Measurements from ENCODE around the gene ZNF865. TPM values are rescaled to one million over a fixed set of nuclear protein-coding genes. Genes with fewer than 3 reads are reported as not detected.

Gene ZNF865
- total and polyA plus RNA-seq, 2 of the 8 experiments (the other 6 are each of a cell fraction or from before 2014, with no cell fraction given), result 3.5 to 13.6 TPM

GRCh38 chr19:55588738-55589137, 16.7 kb upstream of the ZNF865 start (continued):
- TF ChIP-seq CHD7 (IDR thresholded peaks at IDR 0.05; ENCODE audit: insufficient replicate concordance, low read length) (no peak), SP2 (IDR thresholded peaks at IDR 0.05; ENCODE audit: low read length) (no peak), EP300 (IDR thresholded peaks at IDR 0.05; ENCODE audit: borderline replicate concordance in 1 of 2, low read depth in 2 of 2, low read length in 2 of 2) (no peak), ZNF274 (IDR thresholded peaks at IDR 0.05; ENCODE audit: borderline replicate concordance, extremely low read depth, low read length) (no peak), TBP (IDR thresholded peaks at IDR 0.05; ENCODE audit: low read depth, low read length) (no peak), EGR1 (IDR thresholded peaks at IDR 0.05; ENCODE audit: borderline replicate concordance, low read depth, low read length) (no peak), BRCA1 (IDR thresholded peaks at IDR 0.05; ENCODE audit: low read depth, low read length) (no peak), TAF1 (IDR thresholded peaks at IDR 0.05; ENCODE audit: low read depth, low read length) (no peak), CHD2 (IDR thresholded peaks at IDR 0.05; ENCODE audit: low read length) (no peak), BACH1 (IDR thresholded peaks at IDR 0.05; ENCODE audit: low read length) (no peak), RNF2 (IDR thresholded peaks at IDR 0.05; ENCODE audit: borderline replicate concordance, low read depth, low read length, missing control alignments, poor library complexity, severe bottlenecking) (no peak), CHD1 (IDR thresholded peaks at IDR 0.05; ENCODE audit: low read depth, low read length) (no peak)

Data from H1 (cell line).